ENCODE data around the gene RRP1B.

- TF ChIP-seq CREB5 (CRISPR knock-in tag; IDR thresholded peaks at IDR 0.05; ENCODE audit: low read depth) (no peak), OSR1 (CRISPR knock-in tag; IDR thresholded peaks at IDR 0.05) (no peak), SNAI2 (CRISPR knock-in tag; IDR thresholded peaks at IDR 0.05) (no peak), ZFP3 (CRISPR knock-in tag; IDR thresholded peaks at IDR 0.05) (no peak), ARNTL (CRISPR knock-in tag; IDR thresholded peaks at IDR 0.05; ENCODE audit: borderline replicate concordance, low read depth) (peak; percentile 92; the same call in 1 of the 2 replicates), PATZ1 (CRISPR knock-in tag; IDR thresholded peaks at IDR 0.05; ENCODE audit: borderline replicate concordance) (peak; percentile 26; the same call in 1 of the 2 replicates), TSHZ2 (CRISPR knock-in tag; IDR thresholded peaks at IDR 0.05) (no peak), ZC3H10 (CRISPR knock-in tag; IDR thresholded peaks at IDR 0.05) (no peak), ZNF8 (CRISPR knock-in tag; IDR thresholded peaks at IDR 0.05) (no peak), ZFP30 (CRISPR knock-in tag; IDR thresholded peaks at IDR 0.05) (no peak), BACH2 (CRISPR knock-in tag; IDR thresholded peaks at IDR 0.05; ENCODE audit: borderline replicate concordance) (no peak), POU6F1 (CRISPR knock-in tag; IDR thresholded peaks at IDR 0.05; ENCODE audit: borderline replicate concordance, low read depth) (no peak), ZNF565 (CRISPR knock-in tag; conservative IDR thresholded peaks at IDR 0.05; ENCODE audit: low read depth) (no peak)
Observed at GRCh38 chr21:43728467-43729390, 69.4 kb downstream of the RRP1B start.

Measured in SK-N-SH treated with all-trans-retinoic acid at 6 μM for 48 hours (cell line).